Mucosa of gallbladder (tissue), 1 donor: ENCODE results near the gene DDX5. TPM values are rescaled to one million over a fixed set of nuclear protein-coding genes. Genes with fewer than 3 reads are reported as not detected.
"Not testable (repeated sequence)": the region's sequence is repeated elsewhere in the genome, so short reads cannot be mapped to it uniquely, and the experiment has no call there.

Source experiments
- DNase-seq: peaks from one replicate; pipeline ENCODE4 v3.0.0-alpha.2; 2020; ENCODE audit warnings: low spot score
- total RNA-seq: library from RNA; stranded (reverse); gene quantifications from one replicate; pipeline ENCODE4 v1.2.1, GENCODE V29; 2021
- donor health status: DM: no; HTN: no; CAD: no.

Gene DDX5
- total RNA-seq, 1 donor from 2014 or later = 815 TPM

GRCh38 chr17:64494121-64494520 is 12.0 kb downstream of the DDX5 start:
- DNase-seq = no peak

GRCh38 chr17:64492481-64493109 is 13.5 kb downstream of the DDX5 start:
- DNase-seq = no peak

- no peak for DNase-seq
Measured at GRCh38 chr17:64491994-64492393, 14.1 kb downstream of the DDX5 start.

- DNase-seq = no peak
Measured at GRCh38 chr17:64491034-64491860, 14.8 kb downstream of the DDX5 start.

GRCh38 chr17:64488301-64488700 is 17.8 kb downstream of the DDX5 start:
- DNase-seq = no peak

- DNase-seq = no peak
Measured at GRCh38 chr17:64484380-64484779, 21.7 kb downstream of the DDX5 start.

- DNase-seq = no peak
Measured at GRCh38 chr17:64480951-64481350, 25.1 kb downstream of the DDX5 start.

GRCh38 chr17:64477849-64478248 is 28.2 kb downstream of the DDX5 start:
- no peak for DNase-seq

GRCh38 chr17:64472564-64472963 is 33.5 kb downstream of the DDX5 start:
- DNase-seq = no peak

- DNase-seq = no peak
Measured at GRCh38 chr17:64471440-64471839, 34.6 kb downstream of the DDX5 start.

- no peak for DNase-seq
Measured at GRCh38 chr17:64470625-64471024, 35.5 kb downstream of the DDX5 start.

GRCh38 chr17:64466834-64467233 is 39.3 kb downstream of the DDX5 start:
- not testable (repeated sequence) for DNase-seq

- no peak for DNase-seq
Measured at GRCh38 chr17:64466019-64466735, 39.9 kb downstream of the DDX5 start.

- DNase-seq = no peak
Measured at GRCh38 chr17:64461788-64462187, 44.3 kb downstream of the DDX5 start.

- no peak for DNase-seq
Measured at GRCh38 chr17:64460955-64461354, 45.1 kb downstream of the DDX5 start.

- DNase-seq = not testable (repeated sequence)
Measured at GRCh38 chr17:64459818-64460217, 46.3 kb downstream of the DDX5 start.

GRCh38 chr17:64459284-64459747 is 46.8 kb downstream of the DDX5 start:
- DNase-seq = no peak

- no peak for DNase-seq
Measured at GRCh38 chr17:64458756-64459155, 47.3 kb downstream of the DDX5 start.

GRCh38 chr17:64457156-64457555 is 48.9 kb downstream of the DDX5 start:
- DNase-seq = no peak

GRCh38 chr17:64455993-64456885 is 49.9 kb downstream of the DDX5 start:
- DNase-seq = no peak

- DNase-seq = no peak
Measured at GRCh38 chr17:64449545-64449944, 56.5 kb downstream of the DDX5 start.
